Measurements from ENCODE around the gene NSMCE3. TPM values are rescaled to one million over a fixed set of nuclear protein-coding genes. Genes with fewer than 3 reads are reported as not detected.

The NSMCE3 gene
- total RNA-seq, 1 donor from 2014 or later = 8.2 TPM

- peaks cover 7% of the 10 kb centered on the region for H3K4me1 Mint-ChIP-seq (ENCODE audit: unreplicated experiment)
- no peaks in the 10 kb centered on the region for H3K9me3 Mint-ChIP-seq
- H3K4me3 Mint-ChIP-seq = no peak overlapping the region
- TF ChIP-seq CTCF (conservative IDR thresholded peaks at IDR 0.05) = no peak
- DNase-seq (ENCODE audit: extremely low spot score, unreplicated experiment) = no peak
- H3K27me3 Mint-ChIP-seq = peaks cover 10% of the 10 kb centered on the region
- H3K27ac Mint-ChIP-seq = no peak overlapping the region
- no peaks in the 10 kb centered on the region for H3K36me3 Mint-ChIP-seq
Observed at GRCh38 chr15:29220852-29221251, 48.8 kb downstream of the NSMCE3 start.

DNA sequence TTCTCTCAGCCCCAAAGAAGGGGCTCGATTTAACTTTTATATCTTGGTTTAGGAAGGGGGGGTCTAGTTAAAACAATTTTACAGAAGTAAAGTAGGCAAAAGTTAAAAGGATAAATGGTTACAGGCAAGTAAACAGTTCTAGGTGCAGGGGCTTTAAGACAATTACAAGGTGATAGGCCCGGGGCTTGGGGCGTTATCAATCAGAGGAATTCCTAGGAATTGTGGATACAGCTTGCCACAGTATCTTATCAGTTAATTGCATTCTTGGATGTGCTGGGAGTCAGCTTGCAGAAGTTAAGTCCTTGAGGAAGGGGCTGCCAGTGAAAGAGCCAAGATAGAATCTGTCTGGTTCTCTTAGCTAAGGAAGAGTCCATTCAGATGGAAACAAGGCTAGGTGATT lies 52.7 kb downstream of the NSMCE3 start:
- H3K9me3 Mint-ChIP-seq = no peaks in the 10 kb centered on the region
- H3K4me3 Mint-ChIP-seq = no peak overlapping the region
- no peak for DNase-seq (ENCODE audit: extremely low spot score, unreplicated experiment)
- peaks cover 10% of the 10 kb centered on the region for H3K27me3 Mint-ChIP-seq
- H3K27ac Mint-ChIP-seq = no peak overlapping the region
- no peaks in the 10 kb centered on the region for H3K36me3 Mint-ChIP-seq
- H3K4me1 Mint-ChIP-seq (ENCODE audit: unreplicated experiment) = no peaks in the 10 kb centered on the region
- no peak for TF ChIP-seq CTCF (conservative IDR thresholded peaks at IDR 0.05)
